ENCODE data around the gene COG2.
A peak's percentile ranks its signal among the peaks of the same experiment; 100 is the strongest.

Gene COG2

GRCh38 chr1:230626232-230626631 lies 16.0 kb upstream of the COG2 start:
- no peak overlapping the region for H3K4me3 ChIP-seq (replicated peaks; ENCODE audit: low read depth, low read length)
- no peak for DNase-seq (ENCODE audit: extremely low read depth, low read depth)
- no peak for TF ChIP-seq CTCF (IDR thresholded peaks at IDR 0.05; ENCODE audit: low read depth, low read length, missing control alignments)

GRCh38 chr1:230627767-230628166 lies 14.5 kb upstream of the COG2 start:
- TF ChIP-seq CTCF (IDR thresholded peaks at IDR 0.05; ENCODE audit: low read depth, low read length, missing control alignments) = no peak
- H3K4me3 ChIP-seq (replicated peaks; ENCODE audit: low read depth, low read length) = no peak overlapping the region
- DNase-seq (ENCODE audit: extremely low read depth, low read depth) = no peak

GRCh38 chr1:230629511-230629910 lies 12.8 kb upstream of the COG2 start:
- no peak for TF ChIP-seq CTCF (IDR thresholded peaks at IDR 0.05; ENCODE audit: low read depth, low read length, missing control alignments)
- no peak overlapping the region for H3K4me3 ChIP-seq (replicated peaks; ENCODE audit: low read depth, low read length)
- DNase-seq (ENCODE audit: extremely low read depth, low read depth) = no peak

GRCh38 chr1:230631477-230631876 lies 10.8 kb upstream of the COG2 start:
- DNase-seq (ENCODE audit: extremely low read depth, low read depth) = no peak
- TF ChIP-seq CTCF (IDR thresholded peaks at IDR 0.05; ENCODE audit: low read depth, low read length, missing control alignments) = no peak
- no peak overlapping the region for H3K4me3 ChIP-seq (replicated peaks; ENCODE audit: low read depth, low read length)

GRCh38 chr1:230632273-230632873 lies 9.9 kb upstream of the COG2 start:
- no peak overlapping the region for H3K4me3 ChIP-seq (replicated peaks; ENCODE audit: low read depth, low read length)
- DNase-seq (ENCODE audit: extremely low read depth, low read depth) = no peak
- TF ChIP-seq CTCF (IDR thresholded peaks at IDR 0.05; ENCODE audit: low read depth, low read length, missing control alignments) = peak; percentile 54

- no peak for DNase-seq (ENCODE audit: extremely low read depth, low read depth)
- H3K4me3 ChIP-seq (replicated peaks; ENCODE audit: low read depth, low read length) = no peak overlapping the region
- no peak for TF ChIP-seq CTCF (IDR thresholded peaks at IDR 0.05; ENCODE audit: low read depth, low read length, missing control alignments)
Measured at GRCh38 chr1:230633469-230633868, 8.8 kb upstream of the COG2 start.

GRCh38 chr1:230634384-230634783 lies 7.9 kb upstream of the COG2 start:
- TF ChIP-seq CTCF (IDR thresholded peaks at IDR 0.05; ENCODE audit: low read depth, low read length, missing control alignments) = no peak
- DNase-seq (ENCODE audit: extremely low read depth, low read depth) = no peak
- no peak overlapping the region for H3K4me3 ChIP-seq (replicated peaks; ENCODE audit: low read depth, low read length)
